Activated CD4-positive, alpha-beta T cell treated with anti-CD3 and anti-CD28 coated beads for 4 hours (primary cell): Measurements from ENCODE around the gene EFCAB11.

ENCODE experiments used
- DNase-seq, 2 donors: peaks; one replicate each; pipeline ENCODE4 v3.0.0-alpha.2; 2020

Gene EFCAB11

GRCh38 chr14:89753828-89754412 lies 200.6 kb downstream of the EFCAB11 start:
- no peak for DNase-seq

GRCh38 chr14:89750908-89751392 lies 203.6 kb downstream of the EFCAB11 start:
- DNase-seq: no peak

- no peak for DNase-seq
Observed at GRCh38 chr14:89750281-89750755, 204.2 kb downstream of the EFCAB11 start.

GRCh38 chr14:89748004-89748403 lies 206.5 kb downstream of the EFCAB11 start:
- DNase-seq: no peak

GRCh38 chr14:89747126-89747525 lies 207.4 kb downstream of the EFCAB11 start:
- DNase-seq: no peak

GRCh38 chr14:89746654-89747053 lies 207.9 kb downstream of the EFCAB11 start:
- no peak for DNase-seq

- DNase-seq: no peak
Observed at GRCh38 chr14:89746135-89746534, 208.4 kb downstream of the EFCAB11 start.
